Germinal center (tissue), 1 donor: ENCODE results near the gene MTMR1.

Source experiments
- DNase-seq: peaks from one replicate; pipeline ENCODE4 v3.0.0; 2012; ENCODE audit warnings: mixed read lengths, low spot score

Gene MTMR1

DNA sequence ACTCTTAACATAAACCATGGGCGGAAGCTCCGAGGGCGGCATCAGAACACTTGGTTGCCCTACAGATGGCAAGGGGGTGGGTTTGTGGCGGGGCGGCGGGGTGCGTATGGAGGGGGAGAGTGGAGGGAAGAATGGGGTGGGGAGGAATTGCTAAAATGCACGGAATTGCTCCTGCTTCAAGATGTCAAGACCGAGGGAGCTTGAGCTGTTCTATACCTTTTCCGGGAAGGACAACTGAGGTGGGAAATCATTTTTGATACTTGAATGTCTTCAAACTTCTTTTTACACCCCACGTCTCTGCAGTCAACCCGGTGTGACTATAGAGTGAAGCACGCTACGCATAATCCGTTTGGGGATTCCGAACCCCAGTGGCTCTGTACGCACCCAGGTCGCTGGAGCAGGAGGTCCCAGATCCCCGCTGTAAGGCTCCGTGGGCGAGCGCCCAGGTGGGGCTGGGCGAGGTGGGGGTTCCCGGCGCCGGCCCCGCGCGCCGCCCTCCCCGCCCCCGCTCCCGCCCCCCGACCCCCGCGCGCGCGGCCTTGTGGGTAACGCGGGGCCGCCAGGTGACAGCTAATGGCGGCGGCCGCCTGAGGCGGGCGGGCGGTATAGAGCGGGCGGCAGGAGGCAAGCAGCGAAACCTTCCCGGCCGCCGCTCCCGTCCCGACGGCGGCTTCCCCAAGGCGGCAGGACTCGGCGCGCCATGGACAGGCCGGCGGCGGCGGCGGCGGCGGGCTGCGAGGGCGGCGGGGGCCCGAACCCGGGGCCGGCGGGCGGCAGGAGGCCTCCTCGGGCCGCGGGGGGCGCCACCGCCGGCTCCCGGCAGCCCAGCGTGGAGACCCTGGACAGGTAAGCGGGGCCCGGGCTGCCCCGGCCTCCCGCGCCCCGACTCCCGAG, at the start of gene MTMR1:
Gene MTMR1, plus strand, starts transcription at position 566 of the 894 bp plus-strand sequence. Its CDS starts 135 bp downstream, at position 701.
- peak; percentile 74 for DNase-seq

DNA sequence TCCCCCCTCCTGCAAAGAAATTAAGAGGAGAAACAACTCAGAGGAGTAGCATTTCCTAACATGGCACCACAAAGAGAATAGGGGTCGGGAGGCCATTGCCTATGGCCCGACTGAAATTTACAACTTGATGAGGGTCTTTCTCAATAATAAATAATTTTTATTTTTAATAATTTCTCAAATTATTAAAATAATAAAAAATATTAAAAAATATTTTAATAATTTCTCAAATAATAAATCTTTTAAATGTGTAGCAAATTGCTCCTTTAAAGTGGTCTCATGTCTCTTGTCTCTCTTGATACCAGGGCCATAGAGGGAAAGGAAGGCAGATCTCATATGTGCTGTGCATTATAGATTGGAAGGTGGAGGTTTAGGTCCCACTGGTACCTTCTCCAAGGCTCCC, 49.2 kb upstream of the MTMR1 start:
- DNase-seq = no peak

DNA sequence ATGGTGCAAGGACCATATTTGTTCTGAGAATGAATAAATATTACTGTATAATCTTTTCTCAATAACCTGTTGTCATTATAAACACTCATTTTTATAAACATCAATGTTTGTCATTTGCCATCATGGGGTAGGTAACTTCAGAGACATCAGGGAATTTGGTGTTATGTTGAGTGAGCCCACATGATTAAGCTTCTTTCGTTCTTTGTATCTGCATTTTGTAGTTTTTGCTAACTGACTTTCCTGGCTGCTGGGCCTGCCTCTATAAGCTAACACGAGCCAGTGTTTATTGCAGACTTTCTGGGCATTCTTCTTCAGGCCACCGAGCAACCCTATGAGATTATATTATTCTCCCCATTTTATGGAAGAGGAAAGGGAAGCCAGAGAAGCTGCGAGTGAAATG, 48.8 kb upstream of the MTMR1 start:
- no peak for DNase-seq

DNA sequence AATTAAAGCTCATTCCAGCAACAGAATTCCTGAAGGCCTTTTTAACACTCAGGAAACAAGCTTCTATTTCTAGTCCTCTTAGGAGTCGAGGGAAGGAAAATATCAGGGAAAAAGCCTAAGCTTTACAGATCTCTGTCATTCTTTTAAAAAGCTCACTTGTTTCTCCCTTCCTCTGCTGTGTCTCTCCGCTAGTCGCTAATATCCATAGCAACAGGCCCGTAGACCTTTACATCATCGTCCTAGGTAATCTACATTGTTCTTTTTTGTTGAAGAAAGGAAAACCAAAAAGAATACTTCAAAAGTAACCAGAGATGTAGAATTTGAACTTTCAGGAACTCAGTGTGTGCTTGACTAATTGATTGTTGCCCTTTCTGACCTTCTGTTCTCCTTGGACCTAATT, 45.9 kb upstream of the MTMR1 start:
- no peak for DNase-seq

DNA sequence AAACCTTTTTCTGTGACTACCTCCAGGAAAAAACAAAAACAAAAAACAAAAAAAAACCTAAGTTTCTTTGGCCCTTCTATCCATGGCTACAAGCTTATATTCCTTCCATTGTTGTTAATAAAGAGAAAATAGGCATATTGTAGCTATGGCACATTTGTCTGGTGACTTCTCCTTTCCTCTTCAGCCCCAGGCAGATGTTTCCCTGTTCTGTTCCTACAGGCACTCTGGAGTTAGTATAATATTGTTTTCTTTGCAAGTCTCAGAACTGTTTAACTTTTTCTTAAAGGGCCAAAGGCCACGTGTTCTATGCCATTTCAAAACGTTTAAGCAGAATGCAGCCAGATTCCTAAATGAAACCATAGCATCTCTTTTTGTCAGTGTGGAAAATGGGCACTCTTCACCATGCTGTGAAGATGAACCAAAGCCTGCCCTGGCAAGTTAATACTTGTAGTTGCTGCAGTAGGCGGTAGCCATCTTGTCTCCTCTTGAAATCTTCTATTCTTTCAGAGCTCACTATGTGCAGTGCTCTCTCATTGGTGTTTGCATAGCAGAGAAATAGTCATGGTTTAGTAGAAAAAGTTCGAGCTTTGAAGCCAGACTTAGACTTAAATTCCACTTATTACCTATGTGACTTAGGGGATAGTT, 44.8 kb upstream of the MTMR1 start:
- no peak for DNase-seq

DNA sequence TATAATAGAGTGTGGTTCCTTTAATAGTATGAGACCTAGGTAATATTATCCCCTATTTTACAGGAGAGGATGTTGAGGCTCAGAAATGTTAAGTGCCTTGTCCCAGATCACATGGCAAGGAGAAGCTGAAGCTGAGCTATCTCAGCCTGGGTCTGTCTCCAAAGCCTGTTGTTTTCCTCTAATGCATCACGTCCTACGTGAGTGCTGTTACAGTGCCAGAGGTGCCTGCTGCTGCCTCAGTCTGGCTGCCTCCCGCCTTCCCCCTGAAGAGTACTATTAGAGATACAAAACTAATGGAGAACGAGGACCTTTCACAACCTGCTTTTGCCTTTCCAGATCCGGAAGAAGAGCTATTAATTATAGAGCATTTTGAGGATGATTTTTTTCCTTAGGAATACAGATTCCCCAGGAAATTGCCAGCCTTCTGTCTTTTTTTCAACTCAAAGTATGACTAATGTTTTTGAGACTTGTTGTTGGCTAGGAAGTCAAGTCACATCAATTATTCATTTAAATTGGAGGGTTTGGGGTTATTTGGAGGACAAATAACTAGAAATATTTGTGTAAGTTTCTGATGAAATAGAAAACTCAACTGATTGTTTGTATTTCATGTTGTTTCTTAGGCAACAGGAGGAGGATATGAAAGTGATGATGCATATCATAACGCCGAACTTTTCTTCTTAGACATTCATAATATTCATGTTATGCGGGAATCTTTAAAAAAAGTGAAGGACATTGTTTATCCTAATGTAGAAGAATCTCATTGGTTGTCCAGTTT, 43.9 kb upstream of the MTMR1 start:
- no peak for DNase-seq

DNA sequence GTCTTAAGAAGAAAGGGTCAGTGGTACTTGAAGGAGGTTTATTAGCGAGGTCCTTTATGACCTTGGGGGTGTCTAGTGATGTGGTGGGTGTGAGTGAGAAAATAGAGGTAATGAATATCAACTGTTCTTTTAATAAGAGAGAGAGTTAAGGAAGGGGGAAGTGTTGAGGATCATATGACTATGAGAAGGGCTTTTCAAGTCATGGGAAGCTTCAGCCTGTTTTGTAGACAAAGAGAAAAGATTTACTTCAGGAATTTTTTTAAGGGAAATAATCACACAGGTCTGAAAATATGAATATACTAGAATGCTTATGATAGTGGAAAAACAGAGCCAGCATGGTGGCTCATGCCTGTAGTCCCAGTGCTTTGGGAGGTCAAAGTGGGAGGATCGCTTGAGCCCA, 41.3 kb upstream of the MTMR1 start:
- DNase-seq = no peak

DNA sequence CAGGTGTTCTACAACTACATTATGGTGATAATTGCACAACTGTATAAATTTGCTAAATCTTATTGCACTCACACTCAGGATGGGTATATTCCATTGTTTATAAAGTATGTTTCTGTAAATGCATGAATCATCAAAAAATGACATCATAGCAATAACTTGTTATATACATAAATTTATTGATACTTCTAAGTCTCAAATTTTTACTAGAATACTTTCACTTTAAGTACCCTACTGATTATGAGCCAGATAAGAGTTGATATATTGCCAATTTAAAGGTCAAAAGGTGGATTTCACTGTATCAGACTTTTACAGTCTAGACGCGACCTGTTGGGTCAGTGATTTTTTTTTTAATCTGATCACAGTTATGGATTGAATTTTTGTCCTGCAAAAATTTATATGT, 37.4 kb upstream of the MTMR1 start:
- no peak for DNase-seq

DNA sequence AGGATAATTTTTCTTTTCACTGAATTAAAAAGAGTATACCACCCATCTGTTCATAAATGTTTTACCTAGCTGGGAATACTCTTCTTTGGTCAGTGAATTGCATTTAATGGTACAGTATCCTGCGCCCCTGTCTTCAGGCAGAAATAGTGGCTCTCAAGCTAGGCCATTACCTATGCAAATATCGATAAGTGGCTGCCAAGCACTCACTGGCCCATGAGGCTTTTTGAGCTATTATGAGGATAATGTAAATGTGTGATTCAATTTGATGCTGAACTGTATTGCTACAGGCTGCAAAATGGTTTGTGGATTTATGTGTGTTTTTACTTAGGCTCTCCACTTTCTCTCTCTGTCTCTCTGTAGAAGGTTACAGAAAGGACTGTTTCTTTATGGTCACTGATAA, 30.1 kb upstream of the MTMR1 start:
- DNase-seq = no peak

DNA sequence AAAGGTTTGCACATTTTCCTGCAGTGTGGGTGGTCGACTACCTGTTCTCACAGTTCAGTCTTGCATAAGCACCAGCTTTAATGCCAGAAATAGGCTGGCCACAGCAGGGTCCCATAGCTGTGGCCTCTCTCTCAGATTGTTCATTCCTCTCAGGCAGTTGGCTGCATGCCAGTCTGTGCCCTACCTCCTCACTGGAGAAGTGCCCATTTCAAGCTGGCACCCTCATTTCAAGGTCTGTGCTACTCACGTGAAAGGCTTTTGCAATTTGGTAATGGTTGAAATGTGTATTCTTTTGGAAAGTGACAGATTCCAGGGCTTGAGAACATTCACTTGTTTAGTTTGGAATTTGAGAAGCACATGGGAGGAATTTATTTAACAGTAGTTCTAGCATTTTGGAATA, 28.9 kb upstream of the MTMR1 start:
- DNase-seq = no peak

DNA sequence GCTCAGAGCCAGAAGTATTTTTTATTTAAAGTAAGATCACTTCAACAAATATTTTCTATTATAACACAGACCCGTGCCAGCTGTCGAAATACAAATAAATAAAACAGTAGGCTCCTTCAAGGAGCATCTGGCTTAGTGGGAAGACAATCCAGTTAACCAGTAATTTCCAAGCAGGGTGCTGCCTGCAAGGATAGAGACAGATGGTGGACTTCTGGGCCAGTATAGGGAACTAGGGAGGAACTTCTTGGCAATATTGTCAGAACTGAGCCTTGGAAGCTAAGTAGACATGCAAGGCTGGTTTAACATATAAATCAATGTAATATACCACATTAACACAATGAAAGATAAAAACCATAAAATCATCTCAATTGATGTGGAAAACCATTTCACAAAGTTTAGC, 17.0 kb upstream of the MTMR1 start:
- DNase-seq = no peak

DNA sequence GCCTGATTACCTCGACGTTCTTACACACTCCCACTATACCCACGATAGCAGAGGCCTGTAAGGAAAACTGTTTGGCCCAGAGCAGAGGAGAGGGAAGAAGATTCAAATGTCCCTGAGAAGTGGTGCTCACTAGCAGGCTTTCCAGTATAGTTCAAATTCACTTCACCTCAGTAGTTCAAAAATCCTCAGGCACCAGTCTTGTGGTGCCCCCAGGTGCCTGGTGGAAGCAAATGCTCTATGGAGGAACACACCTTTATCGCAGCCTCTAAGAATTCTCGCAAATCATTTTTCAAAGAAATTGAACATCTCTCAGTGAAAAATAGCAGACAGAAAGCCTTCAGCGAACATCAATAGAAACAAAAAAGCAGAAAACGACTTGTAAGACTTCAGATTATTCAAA, 12.2 kb upstream of the MTMR1 start:
- DNase-seq = no peak

DNA sequence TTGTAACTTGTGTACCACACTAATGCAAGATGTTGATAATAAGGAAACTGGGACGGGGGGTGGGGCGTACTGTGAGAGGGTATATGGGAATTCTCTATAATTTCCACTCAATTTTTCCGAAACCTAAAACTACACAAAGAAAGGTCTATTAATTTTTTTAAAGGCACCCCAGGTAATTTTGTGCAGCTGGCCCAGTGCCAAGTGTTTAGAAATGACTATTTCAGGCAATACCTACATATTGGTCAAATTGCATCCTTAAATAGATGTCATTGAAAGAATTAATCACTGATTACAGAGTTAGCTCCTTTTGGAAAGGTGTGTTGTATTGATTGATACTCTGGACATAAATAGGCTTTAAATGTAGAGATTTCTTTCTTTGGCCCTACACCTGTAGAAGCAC, 10.1 kb upstream of the MTMR1 start:
- no peak for DNase-seq

DNA sequence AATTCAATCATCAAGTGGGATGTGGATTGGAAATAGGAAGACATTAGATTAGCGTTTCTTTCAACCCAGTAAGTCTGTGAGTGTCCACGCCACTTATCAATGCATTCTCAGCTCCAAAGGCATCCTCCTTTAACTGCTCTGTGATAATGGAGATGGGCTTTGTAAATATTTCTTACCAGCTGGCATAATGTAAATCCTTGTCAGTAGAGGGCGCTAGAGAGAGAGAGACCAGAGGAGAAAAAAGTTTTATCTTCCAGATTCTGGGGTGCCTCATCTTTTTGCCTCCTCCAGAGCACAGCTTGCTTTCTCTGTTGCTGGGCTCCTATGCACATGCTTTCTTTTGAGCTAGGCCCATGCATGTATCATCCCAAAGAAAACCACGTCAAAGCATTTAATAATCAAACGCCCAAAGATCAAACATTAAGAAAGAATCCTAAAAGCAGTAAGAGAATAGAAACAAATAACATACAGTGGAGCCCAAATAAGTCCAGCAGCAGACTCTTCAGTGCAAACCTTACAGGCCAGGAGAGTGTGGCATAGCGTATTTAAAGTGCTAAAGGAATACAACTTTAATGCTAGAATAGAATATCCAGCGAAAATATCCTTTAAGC, 9.6 kb upstream of the MTMR1 start:
- peak; percentile 27 for DNase-seq

DNA sequence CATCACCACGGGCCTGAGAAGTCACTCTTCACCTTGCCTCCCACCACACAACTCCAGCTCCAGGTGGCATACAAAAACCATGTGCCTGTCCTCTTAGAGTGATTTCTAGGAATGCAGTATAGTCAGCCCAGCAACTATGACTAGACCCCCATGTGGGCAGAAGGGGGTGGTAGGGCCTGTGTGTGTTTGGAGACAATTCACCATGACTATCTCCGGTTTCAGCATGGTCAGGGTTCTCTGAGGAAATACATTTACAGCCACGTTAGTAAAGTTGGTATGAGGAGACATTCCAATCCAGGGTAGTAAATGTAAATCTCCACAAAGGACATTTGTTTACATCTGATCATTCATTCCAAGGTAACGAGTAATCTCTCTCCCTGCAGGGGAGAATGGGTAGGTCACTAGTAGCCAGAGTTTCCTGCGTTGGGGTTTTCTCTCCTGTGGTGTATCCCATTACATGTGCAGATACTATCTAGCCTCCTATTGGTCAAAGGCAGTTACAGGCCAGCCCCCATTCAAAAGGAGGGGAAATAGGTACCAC, 4.2 kb upstream of the MTMR1 start:
- no peak for DNase-seq

DNA sequence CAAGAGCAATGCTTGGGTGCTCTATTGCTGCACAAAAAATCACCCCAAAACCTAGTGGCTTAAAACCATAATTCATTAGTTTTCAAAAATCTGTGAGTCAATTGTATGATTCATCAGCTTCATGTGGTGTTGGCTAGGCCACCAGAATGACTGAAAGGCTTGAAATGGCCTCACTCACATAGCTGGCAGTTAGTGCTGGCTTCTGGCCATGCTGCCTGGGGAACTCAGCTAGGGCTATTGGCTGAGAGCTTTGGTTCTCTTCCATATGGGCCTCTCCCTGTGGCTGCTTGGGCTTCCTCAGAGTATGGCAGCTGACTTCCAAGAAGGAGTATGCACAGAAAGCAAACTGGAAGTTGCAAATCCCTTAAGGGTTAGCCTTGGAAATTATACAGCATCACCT, 3.1 kb upstream of the MTMR1 start:
- no peak for DNase-seq

DNA sequence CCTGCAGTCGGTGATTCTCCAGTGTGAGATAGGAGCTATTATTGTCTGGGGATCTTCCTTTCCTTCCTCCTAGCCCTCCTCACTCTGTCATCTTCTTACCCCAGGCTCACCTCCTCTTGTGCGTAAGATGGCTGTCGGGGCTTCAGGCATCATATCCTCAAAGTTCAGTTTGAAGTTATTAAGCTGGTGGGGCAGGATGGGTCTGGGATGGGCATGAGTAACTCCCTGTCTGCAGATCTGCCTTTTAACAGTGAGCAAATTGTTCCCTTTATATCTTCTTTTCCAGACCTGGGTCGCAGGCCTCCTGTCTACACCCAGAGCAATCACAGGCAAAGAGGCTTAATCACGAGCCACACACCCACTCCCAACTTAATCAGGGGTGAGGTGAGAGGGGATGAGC, 900 bp upstream of the MTMR1 start:
- DNase-seq = no peak

DNA sequence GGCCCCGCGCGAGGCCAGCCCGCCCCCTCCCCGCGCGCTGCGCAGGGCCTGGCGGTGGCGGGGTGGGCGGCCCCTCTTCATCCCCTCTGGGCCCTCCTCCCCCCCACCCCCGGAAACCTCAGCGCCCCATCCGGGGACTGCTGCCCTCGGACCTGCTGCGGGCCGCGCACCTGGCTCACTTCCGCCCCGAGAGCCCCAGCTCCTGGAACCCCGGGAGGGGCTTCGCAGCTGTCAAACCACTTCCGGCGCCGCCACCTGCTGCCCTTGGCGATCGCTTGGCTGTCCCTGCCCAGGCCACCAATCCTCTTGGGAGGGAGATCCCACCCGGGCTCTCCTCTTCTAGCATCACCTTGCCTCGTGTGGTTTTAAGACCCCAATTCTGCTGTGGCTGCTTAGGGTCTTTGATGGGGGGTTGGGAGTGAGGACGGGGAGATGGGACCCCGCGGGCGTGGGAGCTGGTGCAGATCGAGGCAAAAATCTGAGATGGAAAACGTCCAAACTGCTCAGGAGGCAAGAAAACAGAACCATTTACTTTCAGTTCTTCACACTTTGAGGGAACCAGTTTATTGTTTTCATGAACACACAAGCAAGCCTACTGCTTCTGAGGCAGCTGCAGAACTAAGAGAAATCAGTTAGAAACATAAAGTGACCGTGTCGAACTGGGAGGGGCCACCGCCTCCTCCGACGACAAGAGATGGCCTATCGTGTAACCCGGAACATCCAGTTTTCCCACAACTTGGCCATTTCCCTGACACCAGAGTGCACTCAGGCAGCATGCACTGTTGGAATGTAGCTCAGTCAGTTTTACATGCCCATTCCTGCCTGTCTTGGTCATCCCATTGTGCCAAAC, 754 bp downstream of the MTMR1 start:
- DNase-seq = peak; percentile 90

DNA sequence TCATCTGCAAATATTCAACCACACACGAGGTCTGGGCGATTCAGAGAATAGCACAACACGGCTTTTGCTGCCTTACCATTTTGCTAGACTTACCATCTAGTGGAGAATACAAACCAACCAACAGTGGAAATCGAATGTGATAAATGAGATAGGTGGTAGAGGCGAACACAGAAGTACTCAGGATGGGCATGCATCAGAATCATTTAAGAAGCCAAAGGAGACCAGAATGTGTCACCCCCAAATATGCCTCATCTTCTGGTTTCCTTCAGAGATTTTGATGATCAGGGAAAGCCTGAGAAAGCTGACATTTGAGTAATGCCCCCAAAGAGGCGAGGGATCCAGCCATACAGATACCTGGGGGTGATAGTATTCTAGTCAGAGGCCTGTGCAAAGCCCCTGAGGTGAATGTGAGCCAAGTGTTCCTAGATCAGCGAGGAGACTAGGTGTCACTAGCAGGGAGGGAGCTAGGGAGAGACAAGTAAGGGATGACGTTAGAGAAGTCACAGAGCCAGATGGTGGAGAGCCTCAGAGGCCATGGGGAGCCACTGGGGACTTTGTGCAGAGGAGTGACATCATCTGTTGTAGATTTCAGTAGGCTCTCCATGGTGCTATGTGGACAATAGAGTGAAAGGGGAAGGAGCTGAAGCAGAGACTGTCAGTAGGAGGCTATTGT, 1.7 kb downstream of the MTMR1 start:
- DNase-seq = peak; percentile 18

DNA sequence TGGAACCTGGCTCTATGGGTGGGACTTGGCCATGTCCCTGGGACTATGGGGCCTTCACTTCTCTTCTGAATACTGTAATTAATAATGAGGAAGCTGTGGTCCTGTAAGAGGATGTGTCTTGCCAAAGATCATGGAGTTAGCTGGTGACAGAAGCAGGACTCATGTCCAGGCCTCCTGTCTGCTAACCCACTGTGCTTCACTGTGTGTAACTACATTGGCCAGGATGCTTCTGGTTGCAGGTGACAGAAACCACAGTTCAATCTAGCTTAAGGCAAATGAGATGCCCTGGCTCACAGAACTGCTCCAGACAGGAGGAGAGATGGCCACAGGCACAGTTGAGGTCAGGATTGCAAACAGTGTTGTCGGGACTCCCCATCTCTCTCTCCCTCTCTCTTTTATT, 3.1 kb downstream of the MTMR1 start:
- DNase-seq = no peak

DNA sequence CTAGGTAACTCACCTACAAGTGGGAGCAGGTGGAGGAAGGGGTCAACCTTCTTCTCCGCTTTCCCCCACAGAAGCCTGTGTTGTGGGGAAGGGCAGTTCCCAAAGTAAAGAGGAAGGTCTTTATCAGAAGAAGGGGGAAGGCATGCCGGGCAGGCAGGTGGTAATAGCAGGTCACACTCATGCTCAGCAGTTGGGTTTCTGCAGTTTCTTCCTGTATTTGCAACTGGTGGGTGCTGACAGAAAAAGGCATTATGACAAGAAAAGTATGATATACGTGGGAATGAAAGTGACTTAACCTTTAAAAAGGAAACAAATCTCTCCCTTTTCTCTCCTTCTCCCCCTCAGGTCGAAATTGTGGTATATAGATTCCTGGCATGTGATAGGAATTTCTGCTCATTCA, 3.7 kb downstream of the MTMR1 start:
- DNase-seq = no peak
